IPS DF 6.9 (cell line): Measurements from ENCODE around the gene LGALS12.
A peak's percentile ranks its signal among the peaks of the same experiment; 100 is the strongest.

ENCODE experiments used
- DNase-seq: peaks from one replicate; pipeline ENCODE4 v3.0.0-alpha.2; 2013; ENCODE audit warnings: low read depth, low spot score
- H3K27ac ChIP-seq: one replicate; pipeline ENCODE4 v1.5.1; 2013; ENCODE audit warnings: low read length, control low read depth
- H3K27me3 ChIP-seq: 2 replicates; pipeline ENCODE4 v1.6.1; 2013; ENCODE audit warnings: mild to moderate bottlenecking, low read length; ENCODE audit not compliant: control insufficient read depth, insufficient read depth
- H3K36me3 ChIP-seq: 2 replicates; pipeline ENCODE4 v1.6.1; 2013; ENCODE audit warnings: low read length; ENCODE audit not compliant: control insufficient read depth, insufficient read depth
- H3K4me1 ChIP-seq: 2 replicates; pipeline ENCODE4 v1.6.1; 2013; ENCODE audit warnings: low read length; ENCODE audit not compliant: control insufficient read depth, insufficient read depth
- H3K4me3 ChIP-seq: 2 replicates; pipeline ENCODE4 v1.5.1; 2013; ENCODE audit warnings: mild to moderate bottlenecking, low read length
- H3K9me3 ChIP-seq: 2 replicates; pipeline ENCODE4 v1.6.1; 2013; ENCODE audit warnings: low read length, inconsistent platforms; ENCODE audit not compliant: control insufficient read depth, insufficient read depth
- WGBS: extraction: QIAGEN DNeasy Blood & Tissue Kit; methylation state at CpG from one replicate; pipeline ENCODE4 v1.1.7; 2013; ENCODE audit warnings: mixed read lengths, missing lambda C conversion rate; ENCODE audit not compliant: insufficient read length, insufficient coverage; 5-methylcytosine and 5-hydroxymethylcytosine counted together

LGALS12 gene

GRCh38 chr11:63489879-63490278 is 16.0 kb upstream of the LGALS12 start:
- no peaks in the 10 kb centered on the region; the same call in 1 of the 2 replicates for H3K36me3 ChIP-seq
- H3K27me3 ChIP-seq: no peaks in the 10 kb centered on the region
- WGBS: no CpG with 5 or more reads among the region's 3 CpGs
- H3K9me3 ChIP-seq: no peaks in the 10 kb centered on the region
- DNase-seq: no peak
- H3K4me1 ChIP-seq: no peaks in the 10 kb centered on the region
- H3K27ac ChIP-seq: no peak overlapping the region
- H3K4me3 ChIP-seq: no peak overlapping the region

GRCh38 chr11:63490551-63491239 is 15.2 kb upstream of the LGALS12 start, which contains the start of gene PLAAT5:
Gene PLAAT5, minus strand, starts transcription at chr11:63491167. Its CDS starts 133 bp downstream, at chr11:63491034.
- Histone ChIP-seq H3K4me3 (peak within 1 kb of the TSS; percentile 45; the same call in 1 of the 2 replicates), H3K4me1 (no peaks in the 10 kb centered on the region; the same call in 1 of the 2 replicates), H3K27me3 (no peaks in the 10 kb centered on the region), H3K36me3 (no peaks in the 10 kb centered on the region; the same call in 1 of the 2 replicates), H3K9me3 (no peaks in the 10 kb centered on the region), H3K27ac (no peak within 1 kb of the TSS)
- DNase-seq: no peak
- WGBS: no CpG with 5 or more reads among the region's 60 CpGs

- no peak for DNase-seq
- WGBS: no CpG with 5 or more reads among the region's 13 CpGs
- Histone ChIP-seq H3K36me3 (no peaks in the 10 kb centered on the region; the same call in 1 of the 2 replicates), H3K9me3 (no peaks in the 10 kb centered on the region), H3K27ac (no peak overlapping the region), H3K4me1 (no peaks in the 10 kb centered on the region; the same call in 1 of the 2 replicates), H3K4me3 (peak overlapping the region; percentile 45; the same call in 1 of the 2 replicates), H3K27me3 (no peaks in the 10 kb centered on the region)
Observed at GRCh38 chr11:63491240-63491587, 14.7 kb upstream of the LGALS12 start.

GRCh38 chr11:63491636-63492372 is 14.1 kb upstream of the LGALS12 start:
- Histone ChIP-seq H3K27ac (no peak overlapping the region), H3K4me1 (no peaks in the 10 kb centered on the region; the same call in 1 of the 2 replicates), H3K9me3 (no peaks in the 10 kb centered on the region), H3K27me3 (no peaks in the 10 kb centered on the region), H3K4me3 (no peak overlapping the region; the same call in 1 of the 2 replicates), H3K36me3 (no peaks in the 10 kb centered on the region)
- WGBS: no CpG with 5 or more reads among the region's 11 CpGs
- no peak for DNase-seq

GRCh38 chr11:63492441-63492840 is 13.4 kb upstream of the LGALS12 start:
- WGBS: no CpG with 5 or more reads among the region's 1 CpG
- H3K4me1 ChIP-seq: no peaks in the 10 kb centered on the region; the same call in 1 of the 2 replicates
- no peak overlapping the region for H3K4me3 ChIP-seq
- H3K36me3 ChIP-seq: no peaks in the 10 kb centered on the region
- no peaks in the 10 kb centered on the region for H3K27me3 ChIP-seq
- no peaks in the 10 kb centered on the region for H3K9me3 ChIP-seq
- H3K27ac ChIP-seq: no peak overlapping the region
- no peak for DNase-seq

- Histone ChIP-seq H3K9me3 (no peaks in the 10 kb centered on the region), H3K27ac (no peak overlapping the region), H3K27me3 (no peaks in the 10 kb centered on the region), H3K4me3 (no peak overlapping the region), H3K36me3 (no peaks in the 10 kb centered on the region), H3K4me1 (no peaks in the 10 kb centered on the region; the same call in 1 of the 2 replicates)
- WGBS: no CpG with 5 or more reads among the region's 1 CpG
- no peak for DNase-seq
Observed at GRCh38 chr11:63493127-63493526, 12.8 kb upstream of the LGALS12 start.

GRCh38 chr11:63494975-63495374 is 10.9 kb upstream of the LGALS12 start:
- Histone ChIP-seq H3K27me3 (no peaks in the 10 kb centered on the region), H3K9me3 (no peaks in the 10 kb centered on the region)
- WGBS: no CpG with 5 or more reads among the region's 6 CpGs

GRCh38 chr11:63499874-63500273 is 6.0 kb upstream of the LGALS12 start:
- Histone ChIP-seq H3K4me1 (peaks cover 2% of the 10 kb centered on the region; the same call in 1 of the 2 replicates), H3K4me3 (no peak overlapping the region), H3K9me3 (0 out of 2 replicates have a peak, but pooled peaks cover 1% of the 10 kb centered on the region), H3K27me3 (no peaks in the 10 kb centered on the region), H3K27ac (no peak overlapping the region), H3K36me3 (no peaks in the 10 kb centered on the region)
- no peak for DNase-seq
- no CpG with 5 or more reads among the region's 4 CpGs for WGBS

More at GRCh38 chr11:63494975-63495374, 10.9 kb upstream of the LGALS12 start:
- no peak for DNase-seq
- no peaks in the 10 kb centered on the region for H3K36me3 ChIP-seq
- H3K27ac ChIP-seq: no peak overlapping the region
- H3K4me1 ChIP-seq: no peaks in the 10 kb centered on the region; the same call in 1 of the 2 replicates
- no peak overlapping the region for H3K4me3 ChIP-seq

- no CpG with 5 or more reads among the region's 1 CpG for WGBS
- 0 out of 2 replicates have a peak, but pooled peaks cover 1% of the 10 kb centered on the region for H3K9me3 ChIP-seq
- no peak overlapping the region for H3K27ac ChIP-seq
- DNase-seq: no peak
- no peaks in the 10 kb centered on the region for H3K36me3 ChIP-seq
- H3K27me3 ChIP-seq: no peaks in the 10 kb centered on the region
- peaks cover 4% of the 10 kb centered on the region for H3K4me1 ChIP-seq
- no peak overlapping the region for H3K4me3 ChIP-seq
Observed at GRCh38 chr11:63501236-63501635, 4.6 kb upstream of the LGALS12 start.

- Histone ChIP-seq H3K4me3 (no peak overlapping the region), H3K36me3 (no peaks in the 10 kb centered on the region), H3K27me3 (no peaks in the 10 kb centered on the region), H3K4me1 (peaks cover 10% of the 10 kb centered on the region), H3K27ac (no peak overlapping the region), H3K9me3 (0 out of 2 replicates have a peak, but pooled peaks cover 1% of the 10 kb centered on the region)
- DNase-seq: no peak
- WGBS: no CpG with 5 or more reads among the region's 2 CpGs
Observed at GRCh38 chr11:63502252-63502820, 3.5 kb upstream of the LGALS12 start.
